Measurements from ENCODE around the gene PIGR. TPM values are rescaled to one million over a fixed set of nuclear protein-coding genes. Genes with fewer than 3 reads are reported as not detected.

Gene PIGR
- total RNA-seq, 1 donor from 2014 or later, result 0.25 TPM

GRCh38 chr1:206892351-206892984 lies 53.8 kb downstream of the PIGR start:
- Histone ChIP-seq H3K9me3 (no peaks in the 10 kb centered on the region), H3K27ac (no peak overlapping the region), H3K4me1 (peaks cover 33% of the 10 kb centered on the region), H3K27me3 (no peaks in the 10 kb centered on the region), H3K36me3 (no peaks in the 10 kb centered on the region), H3K4me3 (no peak overlapping the region)
- no peak for DNase-seq (ENCODE audit: extremely low spot score in 2 of 2)
- intact Hi-C loops (cut with DNase I), result no loop called here
- no peak for TF ChIP-seq POLR2AphosphoS5 (IDR thresholded peaks at IDR 0.05; ENCODE audit: insufficient read depth in 1 of 2, low read depth in 1 of 2)
- no peak for TF ChIP-seq POLR2A (IDR thresholded peaks at IDR 0.05)
- TF ChIP-seq, protein P1, sequence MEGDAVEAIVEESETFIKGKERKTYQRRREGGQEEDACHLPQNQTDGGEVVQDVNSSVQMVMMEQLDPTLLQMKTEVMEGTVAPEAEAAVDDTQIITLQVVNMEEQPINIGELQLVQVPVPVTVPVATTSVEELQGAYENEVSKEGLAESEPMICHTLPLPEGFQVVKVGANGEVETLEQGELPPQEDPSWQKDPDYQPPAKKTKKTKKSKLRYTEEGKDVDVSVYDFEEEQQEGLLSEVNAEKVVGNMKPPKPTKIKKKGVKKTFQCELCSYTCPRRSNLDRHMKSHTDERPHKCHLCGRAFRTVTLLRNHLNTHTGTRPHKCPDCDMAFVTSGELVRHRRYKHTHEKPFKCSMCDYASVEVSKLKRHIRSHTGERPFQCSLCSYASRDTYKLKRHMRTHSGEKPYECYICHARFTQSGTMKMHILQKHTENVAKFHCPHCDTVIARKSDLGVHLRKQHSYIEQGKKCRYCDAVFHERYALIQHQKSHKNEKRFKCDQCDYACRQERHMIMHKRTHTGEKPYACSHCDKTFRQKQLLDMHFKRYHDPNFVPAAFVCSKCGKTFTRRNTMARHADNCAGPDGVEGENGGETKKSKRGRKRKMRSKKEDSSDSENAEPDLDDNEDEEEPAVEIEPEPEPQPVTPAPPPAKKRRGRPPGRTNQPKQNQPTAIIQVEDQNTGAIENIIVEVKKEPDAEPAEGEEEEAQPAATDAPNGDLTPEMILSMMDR (IDR thresholded peaks at IDR 0.05), result no peak

DNA sequence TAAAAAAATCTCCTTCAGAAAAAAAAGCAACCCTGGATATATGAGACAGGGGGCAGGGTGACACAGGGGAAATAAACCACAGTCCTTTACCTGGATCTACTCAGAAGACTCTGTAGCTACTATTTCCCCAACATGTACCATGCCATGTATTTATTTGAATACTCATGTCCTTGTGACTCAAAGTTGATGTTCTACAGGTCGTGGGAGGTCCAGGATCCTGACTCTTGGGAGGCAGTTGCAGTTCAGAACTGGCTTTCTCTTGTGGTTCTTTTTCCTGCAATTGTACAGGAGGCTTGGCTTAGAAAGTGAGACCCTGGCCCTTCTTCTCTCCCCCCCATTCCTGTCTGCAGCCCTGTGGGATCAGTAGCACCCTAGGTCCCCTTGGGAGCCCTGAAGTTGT lies 54.9 kb downstream of the PIGR start:
- no peak for TF ChIP-seq POLR2A (IDR thresholded peaks at IDR 0.05)
- no peak for TF ChIP-seq POLR2AphosphoS5 (IDR thresholded peaks at IDR 0.05; ENCODE audit: insufficient read depth in 1 of 2, low read depth in 1 of 2)
- TF ChIP-seq, protein P1 (IDR thresholded peaks at IDR 0.05), result no peak
- Histone ChIP-seq H3K36me3 (no peaks in the 10 kb centered on the region), H3K9me3 (no peaks in the 10 kb centered on the region), H3K4me1 (peaks cover 27% of the 10 kb centered on the region), H3K27ac (no peak overlapping the region), H3K4me3 (no peak overlapping the region), H3K27me3 (no peaks in the 10 kb centered on the region)
- no peak for DNase-seq (ENCODE audit: extremely low spot score in 2 of 2)
- intact Hi-C loops (cut with DNase I), result no loop called here

- H3K4me1 ChIP-seq, result peaks cover 17% of the 10 kb centered on the region
- H3K27me3 ChIP-seq, result no peaks in the 10 kb centered on the region
- no peaks in the 10 kb centered on the region for H3K36me3 ChIP-seq
- no peak for DNase-seq (ENCODE audit: extremely low spot score in 2 of 2)
- no peak overlapping the region for H3K4me3 ChIP-seq
- H3K27ac ChIP-seq, result no peak overlapping the region
- intact Hi-C loops (cut with DNase I), result no loop called here
- H3K9me3 ChIP-seq, result no peaks in the 10 kb centered on the region
- TF ChIP-seq, protein P1 (IDR thresholded peaks at IDR 0.05), result no peak
- TF ChIP-seq POLR2AphosphoS5 (IDR thresholded peaks at IDR 0.05; ENCODE audit: insufficient read depth in 1 of 2, low read depth in 1 of 2), result no peak
- TF ChIP-seq POLR2A (IDR thresholded peaks at IDR 0.05), result no peak
Observed at GRCh38 chr1:206890125-206891060, 55.9 kb downstream of the PIGR start.

DNA sequence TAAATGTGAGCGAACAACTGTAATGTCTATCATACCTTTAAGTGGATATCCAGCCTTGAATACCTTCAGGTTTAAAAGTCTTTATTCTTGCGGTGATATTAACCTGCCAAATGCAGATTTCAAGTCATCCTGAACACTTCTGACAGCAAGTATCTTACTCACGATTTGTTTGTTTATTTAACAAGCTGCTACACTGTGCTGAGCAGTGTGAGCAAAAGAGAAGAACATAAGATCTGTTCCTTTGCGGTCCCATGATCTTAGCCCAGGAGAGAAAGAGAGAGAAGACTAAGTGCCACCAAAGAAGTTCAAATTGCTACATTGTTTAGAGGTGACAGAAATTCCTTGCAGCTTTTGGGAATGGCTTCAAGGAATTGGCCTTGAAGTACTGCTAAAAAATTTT lies 58.6 kb downstream of the PIGR start:
- TF ChIP-seq, protein P1 (IDR thresholded peaks at IDR 0.05), result no peak
- TF ChIP-seq POLR2A (IDR thresholded peaks at IDR 0.05) (no peak), POLR2AphosphoS5 (IDR thresholded peaks at IDR 0.05; ENCODE audit: insufficient read depth in 1 of 2, low read depth in 1 of 2) (no peak)
- Histone ChIP-seq H3K36me3 (no peaks in the 10 kb centered on the region), H3K4me3 (no peak overlapping the region), H3K27me3 (no peaks in the 10 kb centered on the region), H3K27ac (no peak overlapping the region), H3K4me1 (peaks cover 14% of the 10 kb centered on the region), H3K9me3 (no peaks in the 10 kb centered on the region)
- intact Hi-C loops (cut with DNase I), result no loop called here
- no peak for DNase-seq (ENCODE audit: extremely low spot score in 2 of 2)

All from vagina (tissue), 2 donors.